ENCODE measurements around the gene DHCR24. TPM values are rescaled to one million over a fixed set of nuclear protein-coding genes. Genes with fewer than 3 reads are reported as not detected.

Gene DHCR24
- total RNA-seq, 1 experiment from 2014 or later: 369 TPM

- Histone ChIP-seq H4K20me1 (ENCODE audit: insufficient read depth) (no peaks in the 10 kb centered on the region), H3K27me3 (ENCODE audit: insufficient read depth, low read depth) (no peaks in the 10 kb centered on the region), H3K9me3 (ENCODE audit: insufficient read depth, low read depth) (no peaks in the 10 kb centered on the region), H3K9me2 (ENCODE audit: insufficient read depth) (no peaks in the 10 kb centered on the region), H3K4me3 (no peak overlapping the region), H3K4me2 (no peak overlapping the region), H3F3A (ENCODE audit: insufficient read depth, low read depth) (no peaks in the 10 kb centered on the region; the same call in 1 of the 2 replicates), H3K27ac (no peak overlapping the region), H3K36me3 (ENCODE audit: low read depth) (no peaks in the 10 kb centered on the region), H2AFZ (no peak overlapping the region), H3K79me2 (ENCODE audit: low read depth) (no peaks in the 10 kb centered on the region), H3K4me1 (replicated peaks; ENCODE audit: insufficient read depth) (no peaks in the 10 kb centered on the region)
- no TSS peak for BruUV-seq (replicated peaks)
- no peak for DNase-seq
- ChIA-PET CTCF (no interaction called here), POLR2A (ENCODE audit: unreplicated experiment) (interaction anchor here (0.6 to 1.2 kb wide), 2 partner anchors 16 to 74 kb away, joined by 3 read pairs; no protein-coding TSS in a partner anchor)
- intact Hi-C loops (cut with micrococcal nuclease; ENCODE audit: unreplicated experiment): no loop called here
- no peak for TF ChIP-seq EZH2 (IDR thresholded peaks at IDR 0.05; ENCODE audit: low read depth)
- no peak for TF ChIP-seq CTCF (conservative IDR thresholded peaks at IDR 0.05)
Observed at GRCh38 chr1:54835131-54835898, 51.7 kb downstream of the DHCR24 start.

GRCh38 chr1:54834007-54834541 lies 52.9 kb downstream of the DHCR24 start:
- Histone ChIP-seq H4K20me1 (ENCODE audit: insufficient read depth) (no peaks in the 10 kb centered on the region), H3K27me3 (ENCODE audit: insufficient read depth, low read depth) (no peaks in the 10 kb centered on the region), H3K36me3 (ENCODE audit: low read depth) (no peaks in the 10 kb centered on the region), H3K9me2 (ENCODE audit: insufficient read depth) (no peaks in the 10 kb centered on the region), H3K79me2 (ENCODE audit: low read depth) (no peaks in the 10 kb centered on the region), H3K4me2 (no peak overlapping the region), H3K27ac (no peak overlapping the region), H3K9me3 (ENCODE audit: insufficient read depth, low read depth) (no peaks in the 10 kb centered on the region), H3K4me3 (no peak overlapping the region), H3F3A (ENCODE audit: insufficient read depth, low read depth) (no peaks in the 10 kb centered on the region; the same call in 1 of the 2 replicates), H2AFZ (no peak overlapping the region), H3K4me1 (replicated peaks; ENCODE audit: insufficient read depth) (no peaks in the 10 kb centered on the region)
- ChIA-PET CTCF (no interaction called here), POLR2A (ENCODE audit: unreplicated experiment) (no interaction called here)
- no peak for TF ChIP-seq EZH2 (IDR thresholded peaks at IDR 0.05; ENCODE audit: low read depth)
- TF ChIP-seq CTCF (conservative IDR thresholded peaks at IDR 0.05): no peak
- DNase-seq: no peak
- intact Hi-C loops (cut with micrococcal nuclease; ENCODE audit: unreplicated experiment): no loop called here
- no TSS peak for BruUV-seq (replicated peaks)

GRCh38 chr1:54833121-54833520 lies 53.9 kb downstream of the DHCR24 start:
- H3K4me2 ChIP-seq: no peak overlapping the region
- TF ChIP-seq EZH2 (IDR thresholded peaks at IDR 0.05; ENCODE audit: low read depth): no peak
- TF ChIP-seq CTCF (conservative IDR thresholded peaks at IDR 0.05): no peak
- intact Hi-C loops (cut with micrococcal nuclease; ENCODE audit: unreplicated experiment): no loop called here
- no peak overlapping the region for H2AFZ ChIP-seq
- H3K27ac ChIP-seq: no peak overlapping the region
- H3K4me3 ChIP-seq: no peak overlapping the region
- no peaks in the 10 kb centered on the region for H3K36me3 ChIP-seq (ENCODE audit: low read depth)
- no peaks in the 10 kb centered on the region for H3K79me2 ChIP-seq (ENCODE audit: low read depth)
- H3K9me3 ChIP-seq (ENCODE audit: insufficient read depth, low read depth): no peaks in the 10 kb centered on the region
- no TSS peak for BruUV-seq (replicated peaks)
- no peak for DNase-seq
- CTCF ChIA-PET: no interaction called here
- H3K4me1 ChIP-seq (replicated peaks; ENCODE audit: insufficient read depth): no peaks in the 10 kb centered on the region
- H3K27me3 ChIP-seq (ENCODE audit: insufficient read depth, low read depth): no peaks in the 10 kb centered on the region
- H4K20me1 ChIP-seq (ENCODE audit: insufficient read depth): no peaks in the 10 kb centered on the region
- no peaks in the 10 kb centered on the region for H3K9me2 ChIP-seq (ENCODE audit: insufficient read depth)
- no peaks in the 10 kb centered on the region for H3F3A ChIP-seq (ENCODE audit: insufficient read depth, low read depth)
- POLR2A ChIA-PET (ENCODE audit: unreplicated experiment): no interaction called here

Measured in PC-9 (cell line).